Kidney glomerular epithelial cell (primary cell): ENCODE results near the gene OSBPL6.

Experiments used
- DNase-seq: peaks from one replicate; lab custom pipeline; 2025; lab: John Stamatoyannopoulos, UW

Gene OSBPL6

DNA sequence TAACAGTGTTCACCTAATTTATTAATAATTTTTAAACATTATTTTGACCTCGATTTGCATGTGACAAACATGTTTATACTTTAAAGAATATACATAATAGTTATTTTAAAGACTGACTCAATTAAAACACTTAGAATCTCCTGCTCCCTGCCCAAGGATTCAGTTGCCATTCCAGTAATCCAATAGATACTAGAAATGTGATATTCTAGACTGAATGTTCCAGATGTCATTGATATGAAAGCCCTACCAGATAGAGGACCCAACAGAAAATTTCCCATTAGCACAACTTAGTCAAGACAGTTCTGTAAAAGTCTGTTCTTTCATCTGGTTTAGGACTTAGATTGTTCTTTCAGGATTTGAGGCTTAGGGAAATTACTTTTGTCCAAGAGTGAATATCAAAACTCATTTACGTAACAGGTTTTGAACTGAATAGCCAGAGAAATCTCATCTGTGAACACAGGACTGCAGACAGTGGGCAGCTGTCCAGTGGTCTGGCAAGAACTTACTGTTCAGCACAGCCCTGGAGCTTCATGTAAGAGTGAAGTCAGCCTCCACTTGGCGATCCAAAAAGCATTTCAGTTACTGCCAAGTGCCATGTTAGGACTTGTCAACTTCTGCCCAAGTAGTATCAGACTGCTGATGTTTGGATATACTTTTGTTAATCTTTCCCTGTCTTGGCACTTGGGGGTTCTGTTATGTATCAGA, 77.5 kb downstream of the OSBPL6 start:
- DNase-seq: no peak

DNA sequence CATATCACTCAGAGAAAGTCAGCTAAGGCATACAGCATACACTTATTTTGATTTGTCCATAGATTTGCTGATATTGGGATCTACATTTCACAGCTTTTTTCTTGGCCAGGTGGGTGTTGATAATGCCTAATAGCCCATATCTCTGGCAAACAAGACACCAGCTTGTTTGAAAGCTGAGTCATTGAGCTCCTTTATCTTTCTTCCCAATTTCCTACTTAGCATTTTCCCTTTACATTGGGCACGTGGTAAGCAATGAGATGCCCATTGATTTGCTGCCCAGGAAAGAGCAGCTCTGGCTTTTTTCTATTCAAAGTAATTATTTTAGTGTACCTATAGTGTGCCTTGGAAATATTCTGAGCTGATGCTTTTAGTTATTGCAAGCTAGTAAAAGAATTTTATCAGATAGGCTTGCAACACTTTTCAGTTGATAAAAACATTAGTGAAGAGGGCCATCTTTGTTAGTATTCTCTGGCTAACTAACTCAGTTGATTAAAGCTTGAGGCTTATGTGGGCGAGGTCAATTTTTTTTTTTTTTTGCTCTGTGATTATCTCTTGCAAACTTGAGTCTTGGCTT, 79.6 kb downstream of the OSBPL6 start:
- DNase-seq: no peak

GRCh38 chr2:178275600-178275999, 81.3 kb downstream of the OSBPL6 start:
- DNase-seq: no peak

DNA sequence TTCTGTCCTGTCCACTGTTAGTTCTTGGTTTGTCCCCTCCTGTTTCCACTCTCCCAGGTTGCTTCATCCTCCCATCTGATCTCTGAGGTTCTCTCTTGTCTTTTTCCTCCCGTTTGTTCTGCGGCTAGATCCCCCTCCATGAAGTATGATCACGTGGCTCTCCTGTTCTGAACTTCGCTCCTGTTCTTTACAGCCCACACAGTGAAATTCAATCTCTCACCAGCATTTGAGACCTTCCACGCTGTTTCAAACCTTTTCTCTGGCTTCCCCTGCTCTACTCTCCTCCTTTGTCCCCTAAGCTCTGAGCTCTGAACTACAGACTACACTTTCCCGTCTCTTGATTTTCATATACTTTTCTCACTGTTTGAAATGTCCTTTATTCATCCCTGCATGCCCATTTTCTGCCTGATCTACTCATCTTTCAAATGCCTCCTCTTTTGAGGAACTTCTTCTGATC, 83.5 kb downstream of the OSBPL6 start:
- DNase-seq: peak; percentile 1

GRCh38 chr2:178279142-178279541, 84.8 kb downstream of the OSBPL6 start:
- peak; percentile 66 for DNase-seq

DNA sequence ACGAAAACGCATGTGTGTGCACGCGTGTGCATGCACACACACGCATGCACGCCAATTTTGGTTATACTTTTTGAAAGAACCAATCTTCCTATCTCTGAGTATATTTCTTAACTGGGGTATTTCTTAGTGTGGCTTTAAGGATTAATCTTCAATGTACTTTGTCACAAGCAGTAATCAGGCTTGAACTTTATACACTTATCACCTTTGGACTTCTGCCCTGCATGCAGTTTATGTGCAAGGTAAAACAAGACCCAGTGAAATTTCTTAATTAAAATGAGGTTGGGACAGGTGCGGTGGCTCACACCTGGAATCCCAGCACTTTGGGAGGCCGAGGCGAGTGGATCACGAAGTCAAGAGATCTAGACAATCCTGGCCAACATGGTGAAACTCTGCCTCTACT, 85.3 kb downstream of the OSBPL6 start:
- no peak for DNase-seq

DNA sequence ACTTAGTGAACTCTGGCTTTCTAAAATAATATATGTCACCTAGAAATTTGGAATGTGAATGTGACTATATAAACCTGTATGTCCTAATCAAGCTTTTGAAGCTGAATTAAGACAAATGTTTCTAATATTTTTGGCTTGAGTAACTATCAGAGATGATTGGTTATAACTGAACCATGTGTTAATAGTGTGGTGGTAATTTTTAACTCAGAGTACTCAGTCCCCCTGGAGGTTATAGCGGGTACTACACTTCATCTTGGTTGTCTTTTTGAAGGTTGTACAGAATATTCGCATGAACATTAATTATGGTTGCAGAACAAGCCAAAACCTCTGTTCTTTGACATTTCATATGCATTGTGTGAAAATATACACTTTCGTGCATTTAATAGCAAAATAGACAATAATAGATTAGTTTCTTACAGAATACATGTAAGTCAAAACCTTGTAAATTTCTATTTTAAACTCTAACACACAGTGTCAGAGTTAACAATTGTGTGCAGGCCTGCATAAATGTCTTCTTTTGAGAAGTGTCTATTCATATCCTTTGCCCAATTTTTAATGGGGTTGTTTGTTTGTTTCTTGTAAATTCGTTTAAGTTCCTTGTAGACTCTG, 86.0 kb downstream of the OSBPL6 start:
- DNase-seq: peak; percentile 24

DNA sequence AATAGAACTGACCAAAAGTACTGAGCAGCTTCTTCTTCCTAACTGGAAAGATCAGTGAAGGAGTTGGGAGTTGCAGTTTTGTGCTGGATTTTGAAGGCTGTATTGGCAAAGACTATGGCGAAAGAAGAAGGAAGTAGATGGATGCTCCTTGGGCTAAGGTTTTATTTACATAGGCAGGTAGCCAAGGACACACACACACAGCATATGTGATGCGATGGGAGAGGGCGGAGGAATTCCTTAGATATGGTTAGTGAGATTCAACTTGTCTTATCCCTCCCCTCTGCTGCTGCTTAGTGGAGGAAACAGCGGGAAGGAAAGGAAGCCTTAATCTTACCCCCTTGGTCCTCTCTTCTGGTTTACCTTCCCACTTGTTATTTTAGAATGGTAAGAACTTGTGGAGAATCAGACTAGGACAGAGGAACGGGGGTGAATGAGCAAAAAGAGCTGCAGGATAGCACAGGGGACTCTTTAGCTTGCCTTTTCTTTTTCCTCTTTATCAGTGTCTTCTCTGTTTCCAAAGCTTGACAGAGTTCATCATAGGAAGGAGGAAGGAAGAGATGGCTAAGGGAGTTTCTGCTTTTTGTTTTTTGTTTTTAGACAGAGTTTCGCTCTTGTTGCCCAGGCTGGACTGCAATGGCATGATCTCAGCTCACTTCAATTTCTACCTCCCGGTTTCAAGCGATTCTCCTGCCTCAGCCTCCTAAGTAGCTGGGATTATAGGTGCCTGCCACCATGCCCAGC, 87.9 kb downstream of the OSBPL6 start:
- DNase-seq: peak; percentile 0

DNA sequence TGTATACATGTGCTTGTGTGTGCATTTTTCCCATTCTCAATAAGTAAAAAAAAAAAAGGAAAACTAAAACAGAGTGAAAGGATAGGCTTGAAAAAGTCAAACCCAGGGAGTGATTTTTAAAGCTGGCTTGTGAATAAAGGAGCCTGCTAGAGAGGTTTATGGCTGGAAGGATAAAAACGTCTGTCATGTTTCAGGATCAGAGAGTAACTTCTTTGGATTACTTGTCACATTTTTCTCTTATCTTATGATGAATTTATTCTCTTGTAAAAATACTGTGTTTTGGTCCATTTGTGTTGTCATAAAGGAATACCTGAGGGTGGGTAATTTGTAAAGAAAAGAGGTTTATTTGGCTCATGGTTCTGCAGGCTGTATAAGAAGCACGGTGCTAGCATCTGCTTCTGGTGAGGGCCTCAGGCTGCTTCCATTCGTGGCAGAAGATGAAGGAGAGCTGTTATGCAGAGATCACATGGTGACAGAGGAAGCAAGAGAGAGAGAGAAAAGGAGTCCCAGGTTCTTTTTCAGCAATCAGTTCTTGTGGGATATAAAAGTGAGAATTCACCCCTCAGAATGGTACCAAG, 89.1 kb downstream of the OSBPL6 start:
- DNase-seq: no peak

DNA sequence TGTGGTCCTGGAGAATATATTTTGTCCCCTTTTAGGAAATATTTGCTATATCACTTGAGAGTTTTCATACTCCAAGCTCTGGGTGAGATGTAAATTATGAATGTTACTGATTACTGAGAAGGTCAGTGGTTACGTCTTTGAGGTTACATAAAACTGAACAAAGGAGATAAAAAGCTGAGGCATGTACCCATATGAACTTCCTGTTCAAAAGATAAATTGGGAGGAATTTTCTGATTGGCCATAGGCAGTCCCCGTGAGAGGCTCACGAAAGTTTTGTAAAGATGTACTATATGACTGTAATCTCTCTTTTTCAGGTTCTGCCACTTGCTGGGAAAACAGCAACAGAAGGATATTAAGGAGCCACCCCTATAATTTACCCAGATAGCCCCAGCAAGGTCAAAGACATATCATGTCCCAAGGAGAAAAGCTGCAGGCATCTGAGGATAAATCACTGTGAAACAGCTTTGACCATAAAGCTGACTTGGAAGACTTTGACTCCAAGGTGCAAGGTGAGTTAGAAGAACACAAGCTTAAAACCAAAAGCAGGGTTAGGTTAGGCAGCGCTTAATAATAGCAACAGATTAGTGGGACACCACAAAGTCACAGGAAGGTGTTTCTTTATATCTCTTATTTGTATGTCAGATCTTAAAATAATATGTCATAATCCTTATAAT, 90.4 kb downstream of the OSBPL6 start:
- DNase-seq: no peak

- DNase-seq: no peak
These were observed 90.9 kb downstream of the OSBPL6 start for GRCh38 chr2:178285287-178285615.

GRCh38 chr2:178286636-178287035, 92.3 kb downstream of the OSBPL6 start:
- DNase-seq: no peak

DNA sequence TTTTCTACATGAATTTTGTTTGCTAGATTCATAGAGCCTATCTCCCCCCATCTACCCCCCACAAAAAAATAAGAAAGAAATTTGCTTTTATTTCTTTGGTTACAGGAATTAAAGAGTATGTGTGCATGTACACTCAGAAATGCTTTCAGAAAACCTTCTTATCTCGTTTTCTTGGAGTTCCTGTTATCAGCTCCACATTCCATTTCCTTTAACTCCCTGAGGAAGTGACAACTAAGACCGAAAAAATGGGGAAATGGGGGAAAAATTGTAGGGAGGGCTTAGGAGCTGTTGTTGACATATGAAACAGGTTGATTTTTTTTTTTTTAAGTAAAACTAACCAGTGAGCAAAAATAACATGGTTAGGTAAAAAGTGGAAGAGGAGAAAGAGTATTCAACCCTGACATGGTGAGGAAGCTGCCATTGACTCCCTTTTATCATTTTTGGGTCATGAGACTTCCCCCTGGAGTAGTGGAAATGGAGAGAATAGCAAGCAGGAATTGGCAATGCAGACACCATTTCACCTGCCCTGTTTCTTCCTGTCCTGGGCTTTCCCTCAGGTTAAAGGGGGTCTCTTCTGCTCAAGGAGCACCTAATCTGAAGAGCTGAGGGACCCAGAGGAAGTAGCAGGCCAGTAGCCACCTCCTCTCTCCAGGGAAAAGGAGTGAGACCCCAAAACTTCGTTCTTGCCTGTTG, 93.5 kb downstream of the OSBPL6 start:
- no peak for DNase-seq

GRCh38 chr2:178291703-178292102, 97.4 kb downstream of the OSBPL6 start:
- no peak for DNase-seq

DNA sequence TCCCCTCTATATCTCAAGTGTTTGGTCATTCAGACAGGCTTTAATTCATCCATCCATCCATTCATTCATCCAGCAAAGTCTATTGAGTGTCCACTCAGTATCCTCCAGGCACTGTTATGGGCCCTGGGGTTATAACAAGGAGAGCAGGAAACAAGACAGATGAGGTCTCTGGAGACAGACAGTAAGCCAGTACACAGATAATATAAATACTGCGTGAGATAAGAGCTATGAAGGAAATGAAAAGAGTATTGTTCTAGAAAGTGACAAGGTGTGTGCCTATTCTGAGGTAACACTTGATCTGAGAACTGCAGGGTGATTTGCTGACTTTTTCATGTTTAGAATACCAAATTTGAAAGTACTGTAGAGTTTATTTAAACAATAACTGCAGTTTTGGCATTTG, 98.3 kb downstream of the OSBPL6 start:
- DNase-seq: no peak

DNA sequence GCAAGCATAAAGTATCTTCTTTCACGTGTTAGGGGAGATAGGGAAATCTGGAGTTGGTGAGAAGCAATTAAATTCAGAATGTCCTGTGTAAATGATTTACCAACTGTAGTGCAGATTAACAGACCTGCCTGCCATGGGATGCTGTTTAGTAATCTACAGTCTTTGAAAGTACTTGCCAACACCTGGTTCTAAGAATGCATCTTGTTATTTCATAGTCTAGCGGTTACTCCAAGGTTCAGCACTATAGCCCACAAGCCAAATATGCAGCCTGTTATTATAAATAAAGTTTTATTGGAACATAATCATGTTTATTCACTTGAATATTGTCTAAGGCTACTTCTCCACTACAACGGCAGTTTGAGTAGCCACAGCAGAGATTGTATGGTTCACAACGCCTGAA, 100.8 kb downstream of the OSBPL6 start:
- peak; percentile 41 for DNase-seq

GRCh38 chr2:178295906-178296305, 101.6 kb downstream of the OSBPL6 start:
- DNase-seq: no peak

GRCh38 chr2:178296394-178297090, 102.2 kb downstream of the OSBPL6 start:
- no peak for DNase-seq

GRCh38 chr2:178297091-178297411, 102.7 kb downstream of the OSBPL6 start:
- no peak for DNase-seq

DNA sequence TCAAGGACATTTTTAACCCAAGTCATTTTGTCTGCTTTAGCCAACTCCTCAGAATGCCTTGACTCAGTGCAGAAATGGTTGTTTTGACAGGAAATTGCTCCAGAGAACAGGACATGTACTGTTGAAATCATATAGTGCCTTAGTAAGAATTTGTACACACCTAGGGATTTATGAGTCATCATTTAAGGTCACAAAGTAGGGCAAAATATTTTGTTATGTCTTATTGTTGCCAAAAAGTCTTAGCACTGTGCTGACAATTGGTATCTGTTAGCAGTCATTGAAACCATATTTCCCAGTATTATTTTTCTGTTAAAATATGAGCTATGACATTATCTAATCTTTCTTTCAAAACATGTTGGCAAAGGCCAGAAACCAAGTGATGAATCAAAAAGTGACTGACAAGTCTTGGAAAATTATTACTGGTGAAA, 104.5 kb downstream of the OSBPL6 start:
- DNase-seq: no peak
